Common myeloid progenitor, CD34-positive (primary cell): ENCODE data around the gene LGR6.

ENCODE experiments used
- CTCF ChIA-PET: fragments of 350-600 bp; sonication (Branson Sonifier 250); formaldehyde crosslinking; loops from one replicate; lab custom pipeline; 2021; ENCODE audit warnings: antibody characterized with exemption; lab: Charles Lee
- POLR2A ChIA-PET: fragments of 350-600 bp; sonication (Branson Sonifier 250); formaldehyde crosslinking; loops from one replicate; lab custom pipeline; 2021; ENCODE audit warnings: antibody characterized with exemption; lab: Charles Lee
- DNase-seq, 3 donors: peaks; one replicate each; pipeline versions ENCODE4 v3.0.0 to v3.0.0-alpha.2; 2013
- H3K27ac ChIP-seq, 2 experiments: 1 replicate in 1 of 2; 2 replicates in 1 of 2; pipeline ENCODE4 v1.7.0; 2013; ENCODE audit warnings: inconsistent platforms in 2 of 2, low read length in 2 of 2, mild to moderate bottlenecking in 2 of 2, low read depth in 1 of 2, moderate library complexity in 1 of 2; ENCODE audit not compliant: severe bottlenecking in 2 of 2, insufficient read depth in 1 of 2, poor library complexity in 1 of 2
- H3K27me3 ChIP-seq, 5 experiments: replicated peaks in 2 of 5; 1 replicate in 3 of 5; 2 replicates in 2 of 5; pipeline versions ENCODE4 v1.6.1 to v1.7.0; 2013; ENCODE audit warnings: low read length in 4 of 5, mild to moderate bottlenecking in 2 of 5, moderate library complexity in 2 of 5, inconsistent platforms in 1 of 5; ENCODE audit not compliant: insufficient read depth in 5 of 5, control insufficient read depth in 4 of 5
- H3K36me3 ChIP-seq, 4 experiments: 1 replicate in 2 of 4; 2 replicates in 2 of 4; pipeline versions ENCODE4 v1.6.1 to v1.7.0; 2013; ENCODE audit warnings: low read length in 3 of 4, control low read depth in 1 of 4, mild to moderate bottlenecking in 1 of 4; ENCODE audit not compliant: control insufficient read depth in 4 of 4, insufficient read depth in 4 of 4
- H3K4me1 ChIP-seq, 4 experiments: 1 replicate in 3 of 4; 2 replicates in 1 of 4; pipeline versions ENCODE4 v1.6.1 to v1.7.1; 2013; ENCODE audit warnings: low read length in 3 of 4, mild to moderate bottlenecking in 3 of 4, control low read depth in 1 of 4, inconsistent platforms in 1 of 4, moderate library complexity in 1 of 4; ENCODE audit not compliant: control insufficient read depth in 4 of 4, insufficient read depth in 4 of 4; ENCODE audit errors: control extremely low read depth in 1 of 4
- H3K4me3 ChIP-seq, 7 experiments: 1 replicate in 4 of 7; 2 replicates in 3 of 7; pipeline versions ENCODE4 v1.5.1 to v1.7.0; 2013; ENCODE audit warnings: mild to moderate bottlenecking in 7 of 7, low read length in 6 of 7, moderate library complexity in 6 of 7, inconsistent platforms in 2 of 7, low read depth in 2 of 7, control low read depth in 1 of 7; ENCODE audit not compliant: insufficient read depth in 4 of 7, control insufficient read depth in 1 of 7; ENCODE audit errors: extremely low read depth in 1 of 7
- H3K9me3 ChIP-seq, 5 experiments: 1 replicate in 4 of 5; 2 replicates in 1 of 5; pipeline versions ENCODE4 v1.6.1 to v1.7.1; 2013; ENCODE audit warnings: low read length in 4 of 5, mild to moderate bottlenecking in 2 of 5, inconsistent platforms in 1 of 5, low read depth in 1 of 5, moderate library complexity in 1 of 5; ENCODE audit not compliant: control insufficient read depth in 4 of 5, insufficient read depth in 2 of 5; ENCODE audit errors: control extremely low read depth in 1 of 5
- WGBS: methylation state at CpG from one replicate; pipeline ENCODE4 v1.1.5; 2013; ENCODE audit not compliant: insufficient coverage; 5-methylcytosine and 5-hydroxymethylcytosine counted together

LGR6 gene

GRCh38 chr1:202311875-202312635 is 118.5 kb downstream of the LGR6 start:
- Histone ChIP-seq H3K4me1 (peaks cover 0 to 9% (median 0%) of the 10 kb centered on the region in 4 experiments), H3K27me3 (peaks cover 0 to 25% (median 7%) of the 10 kb centered on the region in 5 experiments), H3K9me3 (no peaks in the 10 kb centered on the region), H3K36me3 (no peaks in the 10 kb centered on the region), H3K27ac (no peak overlapping the region), H3K4me3 (no peak overlapping the region)
- POLR2A ChIA-PET = no interaction called here
- WGBS = 2% methylated on average over 14 of the region's 14 CpGs
- CTCF ChIA-PET = interaction anchor here (0.6 to 1.4 kb wide), 8 partner anchors 21 to 147 kb away, joined by 3 to 7 read pairs (median 3); no protein-coding TSS in a partner anchor
- no peak for DNase-seq

GRCh38 chr1:202315576-202316168 is 122.1 kb downstream of the LGR6 start:
- H3K36me3 ChIP-seq = no peaks in the 10 kb centered on the region
- no peak overlapping the region for H3K4me3 ChIP-seq
- H3K27ac ChIP-seq = no peak overlapping the region
- ChIA-PET CTCF (interaction anchor here (0.9 to 7.5 kb wide), 21 partner anchors 10 to 161 kb away, joined by 3 to 119 read pairs (median 7); partner anchors contain the start of genes LGR6, PTPN7 and UBE2T), POLR2A (no interaction called here)
- peaks cover 0 to 6% (median 0%) of the 10 kb centered on the region in 4 experiments for H3K4me1 ChIP-seq
- WGBS = 4% methylated on average over 4 of the region's 9 CpGs
- peak; percentile 78 to 86 (median 81) for DNase-seq
- H3K27me3 ChIP-seq = peaks cover 0 to 20% (median 9%) of the 10 kb centered on the region in 5 experiments
- H3K9me3 ChIP-seq = no peaks in the 10 kb centered on the region

GRCh38 chr1:202316186-202316585 is 122.6 kb downstream of the LGR6 start:
- H3K4me1 ChIP-seq = peaks cover 0 to 6% (median 0%) of the 10 kb centered on the region in 4 experiments
- no peaks in the 10 kb centered on the region for H3K36me3 ChIP-seq
- H3K27ac ChIP-seq = no peak overlapping the region
- peak in 2 of 3 donors; percentile 18 to 26 for DNase-seq
- no peaks in the 10 kb centered on the region for H3K9me3 ChIP-seq
- CTCF ChIA-PET = interaction anchor here (0.6 to 7.5 kb wide), 23 partner anchors 10 to 161 kb away, joined by 3 to 119 read pairs (median 6); partner anchors contain the start of genes LGR6, PTPN7 and UBE2T
- POLR2A ChIA-PET = no interaction called here
- H3K27me3 ChIP-seq = peaks cover 0 to 22% (median 9%) of the 10 kb centered on the region in 5 experiments
- no peak overlapping the region for H3K4me3 ChIP-seq

GRCh38 chr1:202317941-202318925 is 124.6 kb downstream of the LGR6 start:
- Histone ChIP-seq H3K27ac (no peak overlapping the region), H3K4me1 (no peaks in the 10 kb centered on the region), H3K27me3 (peaks cover 0 to 16% (median 4%) of the 10 kb centered on the region in 5 experiments), H3K36me3 (no peaks in the 10 kb centered on the region), H3K4me3 (no peak overlapping the region), H3K9me3 (no peaks in the 10 kb centered on the region)
- no peak for DNase-seq
- 96% methylated on average over 45 of the region's 52 CpGs for WGBS
- ChIA-PET POLR2A (no interaction called here), CTCF (interaction anchor here (1.2 to 7.5 kb wide), 6 partner anchors 9 to 129 kb away, joined by 3 to 119 read pairs (median 18); partner anchors contain the start of gene LGR6)

- H3K36me3 ChIP-seq = no peaks in the 10 kb centered on the region
- no peaks in the 10 kb centered on the region for H3K9me3 ChIP-seq
- no peaks in the 10 kb centered on the region for H3K4me1 ChIP-seq
- WGBS = no CpG with 5 or more reads among the region's 4 CpGs
- H3K4me3 ChIP-seq = no peak overlapping the region
- no peak overlapping the region for H3K27ac ChIP-seq
- ChIA-PET POLR2A (no interaction called here), CTCF (interaction anchor here (1.3 to 7.5 kb wide), 2 partner anchors 45 to 130 kb away, joined by 7 to 119 read pairs; partner anchors contain the start of gene LGR6)
- no peak for DNase-seq
- H3K27me3 ChIP-seq = peaks cover 0 to 13% (median 0%) of the 10 kb centered on the region in 5 experiments
Observed at GRCh38 chr1:202319381-202320080, 125.9 kb downstream of the LGR6 start.

GRCh38 chr1:202320081-202320405 is 126.4 kb downstream of the LGR6 start:
- Histone ChIP-seq H3K4me1 (no peaks in the 10 kb centered on the region), H3K36me3 (no peaks in the 10 kb centered on the region), H3K27ac (no peak overlapping the region), H3K9me3 (no peaks in the 10 kb centered on the region), H3K27me3 (peaks cover 0 to 13% (median 0%) of the 10 kb centered on the region in 5 experiments), H3K4me3 (no peak overlapping the region)
- DNase-seq = no peak
- CTCF ChIA-PET = interaction anchor here (1.3 to 7.5 kb wide), 2 partner anchors 45 to 131 kb away, joined by 7 to 119 read pairs; partner anchors contain the start of gene LGR6
- POLR2A ChIA-PET = no interaction called here
